Fibroblast of skin of scalp (primary cell): Measurements from ENCODE around the gene CFI.
A peak's percentile ranks its signal among the peaks of the same experiment; 100 is the strongest.

Source experiments
- DNase-seq: peaks from one replicate; pipeline ENCODE4 v3.0.0-alpha.2; 2013

The CFI gene

GRCh38 chr4:109729718-109730618 lies 71.8 kb downstream of the CFI start, which contains the start of gene PLA2G12A:
Gene PLA2G12A, minus strand, starts transcription at chr4:109730070. Its CDS starts 261 bp downstream, at chr4:109729809.
- DNase-seq: peak; percentile 63

- DNase-seq: no peak
Measured at GRCh38 chr4:109729117-109729717, 72.6 kb downstream of the CFI start.

DNA sequence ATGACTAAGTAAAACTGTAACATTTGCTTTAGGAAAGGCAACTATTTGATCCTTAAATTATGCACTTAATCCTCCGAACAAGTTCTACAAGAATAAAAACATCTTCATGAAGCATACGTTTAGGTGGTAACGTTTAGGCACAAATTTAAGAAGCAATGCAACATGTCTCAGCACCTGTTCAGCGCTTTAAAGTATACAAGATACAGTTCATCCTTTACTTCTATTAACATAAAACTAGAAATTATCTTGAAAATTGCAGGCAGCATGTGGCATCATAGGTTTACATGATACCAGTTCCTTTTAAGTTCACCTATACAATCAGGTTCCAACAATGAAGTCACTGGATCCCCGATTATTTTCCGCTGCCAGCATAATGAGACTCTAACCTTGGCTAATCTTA lies 73.4 kb downstream of the CFI start:
- DNase-seq: no peak

GRCh38 chr4:109723110-109723509 lies 78.7 kb downstream of the CFI start:
- no peak for DNase-seq

- DNase-seq: no peak
Measured at GRCh38 chr4:109722357-109722756, 79.4 kb downstream of the CFI start.

GRCh38 chr4:109721033-109721432 lies 80.8 kb downstream of the CFI start:
- no peak for DNase-seq

DNA sequence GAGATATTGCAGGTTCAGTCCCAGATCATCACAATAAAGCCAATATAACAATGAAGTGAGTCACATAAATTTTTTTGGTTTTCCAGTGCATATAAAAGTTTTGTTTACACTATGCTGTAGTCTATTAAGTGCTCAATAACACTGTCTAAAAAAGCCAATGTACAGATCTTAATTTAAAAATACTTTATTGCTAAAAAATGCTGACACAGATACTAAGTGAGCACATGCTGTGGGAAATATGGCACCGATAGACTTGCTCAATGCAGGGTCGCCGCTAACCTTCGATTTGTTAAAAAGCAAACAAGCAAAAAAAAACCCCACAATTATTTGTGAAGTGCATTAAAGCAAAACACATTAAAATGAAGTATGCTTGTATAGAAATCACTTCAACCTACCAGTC lies 82.2 kb downstream of the CFI start:
- no peak for DNase-seq

GRCh38 chr4:109718759-109719158 lies 83.0 kb downstream of the CFI start:
- no peak for DNase-seq

DNA sequence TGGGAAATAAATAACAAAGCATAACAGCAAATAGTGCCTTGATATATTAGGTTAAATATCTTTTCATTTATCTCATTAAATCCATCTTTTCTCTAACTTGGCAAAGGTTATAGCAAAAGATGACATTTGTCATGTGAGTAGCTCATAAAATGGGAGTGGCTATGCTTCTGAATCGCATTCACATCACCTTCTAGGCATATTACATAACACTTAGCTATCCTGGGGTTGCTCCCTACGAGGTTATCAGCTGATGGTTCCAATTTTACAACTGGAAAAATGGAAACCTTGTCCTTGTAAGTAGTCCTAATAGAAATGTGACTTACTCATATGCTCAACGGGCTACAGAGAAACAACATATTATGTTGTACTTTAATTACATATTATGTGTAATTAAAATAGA lies 88.3 kb downstream of the CFI start:
- no peak for DNase-seq

DNA sequence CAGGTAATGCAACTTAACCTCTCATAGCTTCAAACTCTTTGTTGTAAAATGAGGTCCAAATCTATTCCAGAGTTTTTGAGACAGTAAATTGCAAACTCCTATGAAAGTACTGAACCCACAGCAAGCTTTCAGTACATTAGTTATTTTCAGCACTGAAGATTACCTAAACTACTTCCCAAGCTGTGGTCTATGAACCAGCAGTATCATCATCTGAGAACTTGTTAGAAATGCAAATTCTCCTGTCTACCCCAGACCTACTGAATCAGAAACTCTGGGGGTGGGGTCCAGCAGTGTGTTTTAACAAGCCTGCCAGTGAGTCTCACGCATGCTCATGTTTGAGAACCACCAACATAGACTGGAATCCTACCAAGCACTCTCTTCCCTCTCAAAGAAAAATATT lies 92.8 kb downstream of the CFI start:
- DNase-seq: no peak

GRCh38 chr4:109708435-109708834 lies 93.4 kb downstream of the CFI start:
- no peak for DNase-seq

GRCh38 chr4:109703664-109704361 lies 98.0 kb downstream of the CFI start:
- DNase-seq: peak; percentile 12

DNA sequence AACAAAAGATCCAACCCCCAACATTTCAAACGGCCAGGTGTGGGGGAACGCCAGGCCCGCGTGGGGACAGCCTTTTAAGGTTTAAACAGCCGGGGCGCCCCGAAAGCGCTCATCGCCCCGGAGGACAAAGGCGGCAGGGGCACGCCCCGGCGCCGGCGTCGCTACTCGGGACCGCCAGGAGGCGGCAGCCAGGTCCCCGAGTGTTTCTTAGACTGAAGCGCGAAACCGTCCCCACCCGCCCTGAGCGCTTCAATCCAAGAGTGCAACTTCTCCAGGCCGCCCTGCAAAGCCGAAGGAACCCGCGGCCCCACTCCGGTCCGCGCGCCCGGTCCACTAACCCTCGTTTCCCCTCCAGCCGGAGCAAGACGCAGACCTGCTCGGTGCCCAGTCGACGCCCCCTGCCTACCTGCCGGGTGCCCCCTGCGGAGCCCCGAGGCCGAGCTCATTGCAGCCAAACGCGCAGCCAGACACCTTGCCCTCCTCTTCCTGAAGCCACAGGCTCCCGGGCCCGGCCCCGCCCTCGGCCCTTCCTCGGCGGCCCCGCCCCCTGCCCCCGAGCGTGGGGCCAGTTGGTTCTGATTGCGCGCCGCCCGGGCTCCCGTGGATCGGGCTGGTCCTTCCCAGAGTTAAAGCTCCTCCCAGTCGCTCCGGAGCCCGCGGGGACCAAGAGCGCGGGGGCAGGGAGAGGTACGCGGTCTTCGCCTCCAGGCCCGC lies 98.7 kb downstream of the CFI start, which contains the start of gene CASP6:
Gene CASP6 (minus strand): TSS at position 496 of the 714 bp plus-strand sequence. CDS start 50 bp downstream, at position 446.
- DNase-seq: peak; percentile 68

DNA sequence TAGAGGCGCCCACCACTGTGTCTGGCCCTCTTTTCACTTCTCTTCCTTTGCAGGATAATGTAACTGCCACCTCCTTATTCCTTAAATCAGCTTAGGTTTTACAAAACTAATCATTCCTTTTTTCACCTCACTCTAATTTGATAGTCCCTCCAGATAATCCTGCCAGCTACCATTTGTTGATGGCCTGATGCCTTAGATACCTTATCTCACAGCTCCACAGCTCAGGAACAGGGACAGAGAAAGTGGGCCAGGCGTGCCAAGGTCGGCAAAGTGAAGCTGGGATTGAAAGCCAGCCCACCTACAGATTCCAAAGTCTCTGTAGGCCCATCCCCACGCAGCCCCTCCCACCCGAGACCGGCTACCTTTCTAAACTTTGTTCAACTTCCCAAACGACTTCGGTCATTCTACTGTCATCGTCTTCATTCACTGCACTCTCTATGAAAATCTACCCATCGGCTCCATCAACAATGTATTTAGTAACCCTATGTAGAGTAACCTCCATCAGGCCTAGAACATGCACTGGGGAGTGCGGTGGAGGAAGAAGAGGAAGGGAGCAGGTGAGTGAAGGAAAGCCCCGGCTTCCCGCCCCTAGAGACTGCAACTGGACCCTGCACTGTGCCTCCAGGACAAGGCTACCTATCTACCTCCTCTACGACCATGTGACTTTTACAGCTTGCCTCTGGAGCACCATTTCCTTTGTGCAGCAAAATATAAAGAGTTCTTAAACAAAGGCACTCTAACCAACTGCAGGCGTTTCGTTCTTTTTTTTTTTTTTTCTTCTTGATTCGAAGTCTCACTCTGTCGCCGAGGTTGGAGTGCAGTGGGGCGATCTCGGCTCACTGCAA lies 100.0 kb downstream of the CFI start:
- no peak for DNase-seq

DNA sequence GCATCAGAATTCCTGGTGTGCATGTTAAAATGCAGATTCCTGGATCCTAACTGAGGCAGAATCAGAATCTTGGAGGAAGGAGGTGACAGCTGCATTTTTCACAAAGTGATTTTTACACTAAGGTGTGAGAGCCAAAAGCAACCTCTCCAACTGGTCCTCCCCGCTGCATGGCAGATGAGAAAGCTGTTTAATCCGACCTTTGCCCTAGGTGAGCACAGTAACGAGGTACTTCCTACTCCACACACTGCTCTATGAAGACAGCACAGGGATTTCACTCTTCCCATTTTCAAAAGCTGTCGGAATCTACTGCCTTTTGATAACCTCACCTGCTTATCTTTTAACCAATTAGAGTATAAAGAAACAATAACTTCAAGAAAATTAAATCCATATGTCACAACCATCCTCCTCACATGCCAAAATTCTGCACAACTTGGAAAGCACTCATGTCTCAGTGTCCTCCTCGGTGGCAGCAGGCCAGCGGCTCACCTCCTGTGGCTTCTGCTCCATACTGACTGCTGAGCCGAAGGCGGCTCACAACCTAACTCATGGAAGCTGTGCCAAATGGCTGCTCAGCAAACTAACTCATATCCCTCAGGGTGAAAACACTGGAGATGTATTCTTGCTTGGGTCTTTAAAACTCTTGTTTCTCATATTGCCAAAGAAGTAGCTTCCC lies 102.1 kb downstream of the CFI start:
- DNase-seq: peak; percentile 34

- no peak for DNase-seq
Measured at GRCh38 chr4:109698656-109699055, 103.1 kb downstream of the CFI start.

DNA sequence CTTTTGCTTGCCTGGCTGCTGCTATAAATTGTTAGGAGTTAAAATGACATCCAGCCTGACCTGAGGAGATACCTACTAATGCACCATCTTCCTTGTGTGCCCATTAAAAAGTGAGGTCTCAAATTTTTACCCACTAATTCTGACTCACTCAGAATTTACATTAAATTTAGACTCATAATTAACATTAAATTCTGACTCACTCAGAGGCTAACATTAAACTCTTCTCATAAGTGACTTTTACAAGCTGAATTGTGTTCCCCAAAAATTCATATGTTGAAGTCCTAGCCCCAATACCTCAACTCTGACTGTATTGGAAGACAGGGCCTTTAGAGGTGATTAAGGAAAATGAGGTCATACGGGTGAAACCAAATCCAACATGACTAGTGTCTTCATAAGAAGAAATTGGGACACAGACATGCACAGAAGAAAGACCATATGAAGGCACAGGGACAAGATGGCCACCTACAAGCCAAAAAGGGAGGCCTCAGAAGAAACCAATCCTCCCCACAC lies 110.3 kb downstream of the CFI start:
- DNase-seq: no peak
